GM19023 (cell line): Measurements from ENCODE around the gene SNAP25.
A peak's percentile ranks its signal among the peaks of the same experiment; 100 is the strongest.

ENCODE experiments used
- ATAC-seq: cut with Tn5 transposase; IDR thresholded peaks from one replicate; pipeline ENCODE4 v1.9.1; 2021; ENCODE audit warnings: mild to moderate bottlenecking, moderate library complexity; ENCODE audit not compliant: unreplicated experiment

The SNAP25 gene

DNA sequence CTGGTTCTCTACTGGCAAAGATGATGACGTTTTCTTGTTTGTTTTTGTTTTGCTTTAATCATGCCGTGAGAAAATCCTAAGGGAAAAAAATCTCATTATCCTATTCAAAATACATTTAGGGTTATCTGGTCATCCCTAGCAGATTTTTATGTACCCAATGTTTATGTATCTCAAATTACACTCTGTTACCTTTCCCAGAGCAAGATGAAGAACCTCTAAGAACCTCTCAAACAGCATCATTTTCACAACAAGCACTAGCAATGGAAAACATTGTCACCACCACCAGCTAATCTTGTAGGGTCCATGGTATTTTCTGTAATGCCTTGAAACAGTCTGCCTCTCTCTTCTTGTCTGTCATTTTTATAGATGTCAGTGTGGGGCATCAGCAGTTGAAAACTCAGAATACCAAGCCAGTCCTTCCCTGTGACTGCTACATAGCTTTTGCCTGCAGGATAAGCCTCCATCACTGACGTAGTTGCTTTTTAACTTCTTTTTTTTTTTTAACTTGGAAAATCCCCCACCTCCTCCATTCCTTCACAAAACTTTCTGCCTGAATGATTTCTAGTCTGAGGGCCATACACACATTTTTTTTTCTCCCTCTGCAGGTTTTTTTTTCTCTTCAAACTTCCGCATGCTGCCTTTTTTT lies 2.4 kb upstream of the SNAP25 start:
- no peak for ATAC-seq

DNA sequence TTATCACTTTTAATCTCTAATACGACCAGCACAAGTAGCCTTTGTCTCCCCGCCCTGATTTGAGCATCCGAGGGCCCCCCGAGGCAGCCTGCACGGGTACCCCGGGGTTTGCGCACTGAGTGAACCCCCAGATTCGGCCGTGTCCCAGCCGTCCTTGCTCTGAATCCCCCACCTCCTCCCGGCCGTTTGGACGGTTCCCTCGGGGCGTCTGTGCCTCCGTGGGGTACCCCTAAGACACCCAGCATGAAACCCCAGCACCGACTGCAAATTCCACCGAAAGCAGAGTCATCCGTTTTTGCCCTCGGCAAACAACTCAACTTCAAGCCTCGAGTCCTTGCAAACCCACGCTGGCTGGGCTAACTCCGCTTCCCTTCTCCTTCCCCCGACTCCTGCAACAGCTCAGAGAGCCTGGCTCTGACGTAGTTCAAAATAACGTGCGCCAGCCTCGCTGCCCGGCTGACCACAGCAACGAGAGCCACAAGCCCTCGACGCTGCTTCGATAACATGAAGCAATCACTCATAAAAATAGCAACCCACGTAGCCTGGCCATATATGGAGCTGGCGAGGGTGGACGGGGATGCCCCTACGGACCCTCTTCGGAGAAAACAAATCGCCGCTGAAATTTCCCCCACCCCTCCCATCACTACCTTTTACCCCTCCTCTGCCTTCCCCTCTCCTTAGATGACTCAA lies 764 bp upstream of the SNAP25 start:
- no peak for ATAC-seq

DNA sequence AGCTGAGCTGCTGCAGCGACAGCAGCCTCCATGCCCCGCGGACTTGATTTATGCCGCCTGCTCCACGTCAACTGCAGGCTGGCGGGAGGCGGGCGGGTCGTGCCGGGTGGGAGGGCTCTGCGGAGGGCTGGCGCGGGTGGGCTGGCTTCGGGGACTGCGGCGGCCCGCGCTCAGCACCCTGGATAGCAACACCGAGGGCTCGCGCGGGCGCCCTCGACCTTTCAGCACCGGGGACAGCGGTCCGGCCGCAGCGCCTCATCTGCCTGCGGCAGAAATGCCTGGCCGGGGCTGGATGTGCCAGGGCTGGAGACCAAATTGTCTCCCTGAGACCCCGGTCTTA lies 792 bp downstream of the SNAP25 start:
- peak; percentile 66 for ATAC-seq

DNA sequence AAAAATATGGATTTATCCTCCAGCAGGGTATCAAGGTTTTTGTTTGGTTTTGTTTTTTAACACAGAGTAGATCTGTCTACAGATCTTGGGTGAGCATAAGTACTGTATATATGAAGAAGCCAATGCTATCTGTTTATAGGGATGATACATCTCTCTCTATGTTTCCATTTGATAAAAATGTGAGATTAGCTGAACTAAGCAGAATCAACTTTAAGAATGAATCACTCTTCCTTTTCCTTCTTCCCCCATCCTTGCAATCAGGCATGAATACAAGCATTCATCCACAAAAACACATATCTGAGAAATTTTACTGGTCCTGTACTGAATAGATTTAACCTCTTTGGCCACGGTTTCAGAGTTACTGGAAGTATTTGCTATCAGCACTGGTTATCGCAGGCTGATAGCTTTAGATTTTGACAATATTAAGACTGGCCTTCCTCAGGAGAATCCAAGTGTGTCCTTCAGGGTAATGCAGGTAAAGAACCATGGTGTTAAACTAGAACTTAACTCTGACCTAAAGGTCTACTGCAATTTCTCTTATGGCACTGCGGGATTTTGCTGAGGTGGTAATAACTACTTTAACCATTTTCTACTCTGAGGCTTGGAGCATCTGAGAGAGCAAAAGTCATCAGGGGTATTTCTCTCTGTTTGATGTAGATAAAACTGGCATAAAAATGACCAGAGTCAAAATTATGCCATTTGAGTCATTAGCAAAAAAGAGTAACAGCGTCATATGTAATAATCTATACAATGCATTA lies 1.5 kb downstream of the SNAP25 start:
- no peak for ATAC-seq

DNA sequence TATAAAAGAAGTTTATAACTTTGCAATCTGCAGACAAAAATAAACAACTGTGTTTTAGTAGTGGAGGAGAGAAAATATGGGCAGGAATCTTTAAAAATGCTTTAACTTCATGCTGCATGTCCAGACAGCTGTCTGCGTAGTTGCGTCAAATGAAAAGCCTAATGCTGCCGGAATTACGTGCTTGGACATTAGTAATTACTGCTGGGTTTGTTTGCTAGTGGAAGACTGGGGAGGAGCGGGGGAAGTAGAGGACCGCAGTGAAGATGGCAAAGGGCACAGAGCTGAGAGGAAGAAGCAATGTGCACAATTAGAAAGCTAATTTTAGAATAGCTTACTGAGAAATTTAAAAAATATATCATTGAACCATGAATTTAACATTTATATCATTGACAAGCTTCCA lies 2.4 kb downstream of the SNAP25 start:
- no peak for ATAC-seq

DNA sequence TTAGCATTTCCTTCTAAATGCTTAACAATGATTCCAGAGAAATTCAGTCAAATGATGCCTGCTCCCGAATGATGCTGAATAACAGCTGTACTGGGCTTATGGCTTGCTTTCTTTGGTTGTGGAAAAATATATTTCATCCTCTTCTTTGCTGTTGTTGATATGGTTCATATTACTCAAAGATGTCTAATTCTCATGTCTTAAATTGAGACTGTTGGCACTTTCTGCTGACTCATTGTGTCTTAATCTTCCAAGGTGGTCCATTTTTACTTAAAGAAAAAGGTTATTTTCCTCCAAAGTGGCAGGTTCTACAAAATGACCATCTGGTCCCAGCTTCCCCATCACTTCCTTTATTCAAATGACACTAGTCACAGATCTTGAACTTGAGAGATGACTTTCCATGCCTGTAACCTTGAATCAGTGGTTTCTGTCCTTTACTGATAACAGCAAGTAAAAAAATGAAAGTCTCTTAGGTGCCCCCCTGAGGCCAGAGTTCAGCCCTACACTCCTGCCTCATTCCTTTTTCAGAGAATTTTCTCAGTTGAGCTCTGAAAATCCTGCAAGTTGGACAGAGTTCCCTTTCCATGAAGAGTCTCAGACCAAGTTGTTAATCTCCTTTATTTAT lies 6.9 kb downstream of the SNAP25 start:
- ATAC-seq: no peak

DNA sequence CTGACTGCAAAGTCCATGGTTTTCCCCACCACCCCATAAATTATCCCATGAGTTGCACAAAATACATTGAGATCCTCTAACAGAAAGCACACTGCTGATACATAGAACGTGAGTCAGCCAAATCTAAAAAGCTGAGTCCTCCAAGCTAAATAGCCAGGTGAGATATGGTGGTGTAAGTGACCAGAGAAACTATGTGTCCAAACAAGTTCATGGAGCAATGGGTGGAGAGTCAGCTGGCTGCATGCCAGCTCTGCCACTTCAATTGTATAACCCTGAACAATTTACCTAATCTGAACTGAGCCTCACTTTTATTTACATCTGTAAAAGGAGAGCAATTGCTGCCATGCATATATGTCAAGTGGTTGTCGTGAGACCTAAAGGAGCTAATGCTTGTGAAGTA lies 9.7 kb downstream of the SNAP25 start:
- no peak for ATAC-seq

DNA sequence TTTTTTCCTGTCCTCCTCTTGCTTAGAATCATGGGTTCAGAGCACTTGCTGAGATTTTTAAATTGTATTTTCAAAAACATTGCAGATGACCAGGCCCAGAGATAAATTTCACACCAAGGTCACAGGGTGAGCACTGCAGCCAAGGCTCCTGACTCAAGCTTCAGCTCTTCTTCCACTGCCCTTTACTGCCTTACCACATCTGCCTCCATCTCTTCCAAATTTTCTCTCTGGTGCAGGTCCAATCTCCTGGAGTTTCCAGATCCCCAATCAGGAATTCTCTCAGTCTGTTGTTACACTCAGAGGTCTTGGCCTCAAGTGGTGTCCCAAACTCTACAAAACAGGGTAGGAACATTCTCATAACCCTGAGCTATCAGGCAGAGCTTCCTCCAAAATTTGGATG lies 12.7 kb downstream of the SNAP25 start:
- no peak for ATAC-seq

DNA sequence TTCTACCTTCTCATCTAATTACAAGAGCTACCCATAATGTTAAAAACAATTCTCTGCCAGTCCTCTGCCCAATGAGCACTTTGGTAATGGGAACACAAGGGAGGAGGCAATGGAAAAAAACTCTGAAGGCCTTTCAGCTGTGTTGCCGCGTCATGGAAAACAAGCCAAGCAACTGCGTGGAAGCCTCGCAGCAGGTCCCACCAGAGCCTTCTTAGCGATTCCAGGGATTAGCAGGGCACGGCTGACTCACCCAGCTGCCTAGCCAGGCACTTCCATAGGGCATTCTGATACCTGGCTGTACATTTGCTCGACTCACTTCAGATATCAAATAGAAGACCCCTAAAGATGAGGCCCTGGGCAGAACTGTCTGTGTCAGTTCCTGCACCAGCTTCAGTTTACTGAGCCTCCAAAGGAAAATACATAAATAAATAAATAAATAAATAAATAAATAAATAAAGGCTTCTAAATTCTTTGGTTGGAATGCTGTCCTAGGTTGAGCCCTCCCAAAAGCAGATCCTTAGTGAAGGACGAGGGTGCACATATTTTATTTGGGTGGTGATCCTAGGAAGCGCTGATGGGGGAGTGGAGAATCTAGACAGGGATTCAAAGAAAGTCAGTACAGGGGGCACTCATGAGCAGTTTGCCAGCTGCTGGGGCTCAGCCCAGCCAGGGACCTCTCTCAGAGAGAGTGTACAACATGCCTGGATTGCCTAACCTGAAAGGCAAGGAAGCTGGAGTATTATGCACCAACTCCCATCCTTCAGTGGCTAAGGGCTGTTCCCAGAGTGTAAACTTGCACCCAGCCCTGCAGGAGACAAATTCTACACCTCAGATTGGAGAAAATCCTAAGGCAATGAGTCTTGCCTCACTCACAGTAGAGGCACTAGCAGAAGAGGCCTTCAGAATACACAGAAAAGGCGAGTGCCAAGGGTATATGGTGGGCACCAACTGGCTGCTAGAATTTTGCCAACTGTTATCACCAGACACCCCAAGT lies 18.2 kb downstream of the SNAP25 start:
- no peak for ATAC-seq

DNA sequence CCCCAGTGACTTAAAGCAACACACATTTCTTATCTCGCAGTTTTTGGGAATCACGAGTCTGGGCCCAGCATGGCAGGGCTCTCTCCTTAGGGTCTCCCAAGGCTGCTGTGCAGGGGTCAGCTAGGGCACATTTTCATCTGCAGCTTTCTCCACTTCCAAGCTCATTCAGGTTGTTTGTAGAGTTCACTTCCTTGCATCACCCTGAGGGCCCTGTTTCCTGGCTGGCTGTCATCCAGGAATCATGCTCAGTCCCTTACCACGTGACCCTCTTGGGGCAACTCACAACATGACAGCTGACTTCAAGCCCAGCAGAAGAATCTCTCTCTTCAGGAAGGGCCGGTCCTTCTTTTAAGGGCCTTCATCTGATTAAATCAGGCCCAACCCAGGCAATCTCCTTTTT lies 21.3 kb downstream of the SNAP25 start:
- ATAC-seq: no peak

DNA sequence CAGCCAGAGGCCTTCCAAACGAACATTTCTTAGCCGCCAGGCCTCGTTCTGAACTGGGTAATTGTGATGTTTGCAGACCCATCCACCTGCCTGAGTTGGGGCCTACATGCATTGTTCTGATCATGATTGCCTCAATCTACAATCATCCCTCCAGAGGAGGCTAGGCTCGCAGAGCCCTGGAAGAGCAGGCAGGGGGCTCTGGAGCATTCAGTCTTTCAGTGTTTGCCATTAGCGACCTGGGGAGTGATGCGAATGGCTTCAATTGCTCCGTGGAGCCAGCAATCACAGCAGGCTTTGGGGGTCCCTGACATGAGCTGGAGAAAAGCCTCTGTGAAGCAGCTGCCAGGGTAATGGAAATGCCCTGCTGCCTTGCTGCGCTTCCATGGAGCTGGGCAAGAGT lies 22.0 kb downstream of the SNAP25 start:
- no peak for ATAC-seq

DNA sequence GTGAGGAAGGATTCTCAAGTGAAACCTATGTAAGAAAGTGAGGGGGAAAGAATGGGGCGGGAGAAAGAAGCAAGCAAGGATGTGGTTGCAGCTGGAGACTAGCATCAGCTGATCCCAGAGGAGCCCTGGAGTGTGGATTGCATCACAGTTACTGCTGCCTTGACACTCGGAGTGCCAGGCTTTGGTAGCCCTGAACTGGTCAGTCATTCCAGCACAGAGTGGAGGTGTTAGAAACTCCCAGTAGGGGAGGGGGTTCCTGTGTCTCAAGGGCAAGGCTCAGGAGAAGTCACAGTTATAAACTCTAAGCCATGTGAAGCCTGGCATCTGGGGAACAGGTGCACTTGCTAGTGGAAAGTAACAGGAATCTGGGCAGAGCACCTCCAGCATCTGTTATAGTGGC lies 23.5 kb downstream of the SNAP25 start:
- no peak for ATAC-seq

DNA sequence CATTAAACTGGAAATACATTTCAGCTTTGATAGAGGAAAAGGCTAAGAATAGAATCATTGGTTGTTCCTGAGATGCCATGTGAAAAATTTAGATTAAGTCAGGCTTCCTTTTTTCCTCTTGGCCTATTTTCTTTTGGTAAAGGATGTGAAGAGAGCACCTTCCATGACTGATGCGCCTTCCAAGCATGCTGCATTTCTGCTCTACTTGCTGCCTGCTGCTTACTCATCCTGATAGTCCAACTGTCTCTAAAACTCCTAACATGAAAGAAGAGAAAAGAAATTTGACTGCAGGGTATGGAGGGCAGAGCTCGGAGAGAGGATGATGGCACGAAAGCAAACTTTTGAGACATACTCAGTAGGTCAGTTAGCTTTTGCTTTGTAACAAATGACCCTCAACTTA lies 28.8 kb downstream of the SNAP25 start:
- no peak for ATAC-seq

DNA sequence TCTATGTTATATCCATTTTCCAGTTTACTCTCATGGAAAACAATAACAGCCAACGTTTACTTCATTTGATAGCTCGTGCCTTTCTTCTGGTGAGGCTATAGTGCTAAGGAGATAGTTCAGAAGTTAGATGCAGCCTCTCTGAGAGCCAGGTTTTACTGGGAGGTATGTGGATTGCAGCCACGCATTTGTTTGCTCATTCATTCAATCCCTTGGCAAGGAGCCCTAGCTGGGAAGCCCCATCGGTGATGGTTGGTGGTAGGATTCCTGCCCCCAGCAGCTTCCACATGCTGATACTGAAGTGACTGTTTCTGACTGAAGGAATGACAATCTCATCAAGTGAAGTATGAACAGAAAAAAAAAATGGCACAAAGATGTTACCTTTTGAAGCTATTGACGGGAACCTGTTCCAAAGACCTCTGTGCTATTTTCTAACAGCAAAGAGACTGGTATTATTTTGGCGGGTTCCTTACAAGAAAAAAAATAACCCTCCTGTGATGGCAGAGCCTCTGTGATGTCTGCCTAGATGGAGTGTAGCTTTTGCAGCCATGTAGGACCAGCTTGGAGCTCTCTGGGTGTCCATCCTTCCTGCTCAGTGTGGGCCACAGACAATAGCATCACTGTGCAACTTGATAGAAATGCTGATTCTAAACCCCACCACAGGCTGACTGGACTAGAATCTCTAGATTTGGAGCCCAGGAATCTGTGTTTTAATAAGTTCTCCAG lies 30.6 kb downstream of the SNAP25 start:
- ATAC-seq: no peak

DNA sequence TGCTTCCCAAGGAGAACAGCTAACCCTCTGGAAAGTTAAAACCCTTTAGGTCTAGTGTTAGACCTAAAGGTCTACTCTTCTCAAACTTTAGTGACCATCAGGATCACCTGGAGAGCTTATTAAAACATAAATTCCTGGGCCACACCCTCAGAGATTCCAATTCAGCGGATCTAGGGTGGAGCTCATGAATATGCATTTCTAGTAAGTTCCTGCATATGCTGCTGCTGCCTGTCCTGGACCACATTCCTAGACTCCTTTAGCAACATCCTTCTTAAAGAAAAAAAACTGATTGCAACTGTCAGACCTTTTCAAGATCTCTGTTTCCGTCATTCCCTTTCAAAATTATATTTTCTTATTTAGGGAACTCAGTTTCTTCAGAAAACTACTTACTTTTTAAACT lies 31.2 kb downstream of the SNAP25 start:
- ATAC-seq: no peak

DNA sequence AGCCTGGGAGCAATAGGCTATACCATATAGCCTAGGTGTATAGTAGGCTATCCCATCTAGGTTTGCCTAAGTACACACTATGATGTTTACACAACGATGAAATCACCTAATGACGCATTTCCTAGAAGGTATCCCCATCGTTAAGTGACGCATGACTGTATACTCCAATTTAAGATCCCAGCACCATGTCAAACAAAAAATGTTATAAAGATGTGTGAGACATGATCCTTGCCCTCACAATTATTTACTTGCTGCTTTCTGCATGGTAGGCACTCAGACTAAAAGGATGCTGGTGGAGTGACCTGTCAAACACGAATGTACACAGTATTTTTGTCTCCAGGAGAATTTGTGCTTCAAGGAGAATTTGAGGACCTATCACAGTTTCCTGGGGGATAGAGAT lies 32.3 kb downstream of the SNAP25 start:
- no peak for ATAC-seq

DNA sequence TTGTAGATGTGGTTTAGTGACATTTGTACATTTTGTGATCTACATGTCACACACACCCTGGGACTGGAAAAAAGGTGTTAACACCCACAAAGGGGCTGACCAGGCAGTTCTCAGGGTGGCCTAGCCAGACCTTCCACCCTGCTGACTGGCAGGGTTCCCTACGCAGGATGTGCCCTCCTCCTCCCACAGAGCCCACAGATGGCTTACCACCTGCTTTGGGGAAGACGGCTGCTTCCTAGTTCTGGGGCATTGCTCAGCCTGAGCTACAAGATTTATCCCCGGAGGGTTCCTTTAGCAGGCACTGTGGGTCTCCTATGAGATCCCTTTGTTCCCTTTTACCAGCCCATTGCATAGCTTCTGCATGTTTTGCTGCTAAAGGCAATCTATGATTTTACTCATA lies 35.1 kb downstream of the SNAP25 start:
- ATAC-seq: no peak

DNA sequence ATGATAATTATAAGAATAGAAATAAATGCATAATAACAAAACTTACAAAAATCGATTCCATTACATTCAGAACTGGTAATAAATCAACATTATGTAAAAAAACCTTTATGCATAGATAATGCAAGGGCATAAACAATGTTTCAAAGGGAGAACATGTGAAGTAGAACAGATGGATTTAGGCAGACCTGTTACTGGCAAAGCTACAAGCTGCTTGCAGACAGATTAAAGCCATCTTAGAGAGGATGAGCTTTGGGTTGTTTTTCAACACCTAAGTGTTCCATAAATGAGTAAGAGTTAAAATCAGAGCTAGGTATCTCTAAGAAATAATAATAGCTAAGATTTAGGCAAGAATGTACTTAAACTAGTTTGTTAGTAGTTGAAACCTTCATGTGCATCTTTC lies 37.2 kb downstream of the SNAP25 start:
- ATAC-seq: no peak

DNA sequence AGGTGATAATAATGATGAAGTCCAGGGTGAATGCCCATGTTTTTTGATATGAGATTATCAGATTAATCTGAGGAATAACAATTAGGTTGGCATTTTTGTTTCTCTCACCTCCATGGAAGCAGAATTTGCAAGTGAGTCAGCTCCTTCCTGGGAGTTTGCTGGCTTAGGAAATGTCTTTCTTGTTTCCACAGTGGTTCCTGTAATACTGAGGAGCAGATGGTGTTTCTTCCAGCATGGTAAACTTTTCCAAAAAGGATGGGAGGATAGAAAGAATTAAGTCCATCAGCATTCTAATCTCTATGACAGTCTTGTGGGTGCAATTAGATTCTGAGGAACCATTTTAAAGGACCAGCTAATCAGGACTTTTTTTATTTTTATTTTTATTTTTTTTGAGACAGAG lies 40.5 kb downstream of the SNAP25 start:
- ATAC-seq: no peak

DNA sequence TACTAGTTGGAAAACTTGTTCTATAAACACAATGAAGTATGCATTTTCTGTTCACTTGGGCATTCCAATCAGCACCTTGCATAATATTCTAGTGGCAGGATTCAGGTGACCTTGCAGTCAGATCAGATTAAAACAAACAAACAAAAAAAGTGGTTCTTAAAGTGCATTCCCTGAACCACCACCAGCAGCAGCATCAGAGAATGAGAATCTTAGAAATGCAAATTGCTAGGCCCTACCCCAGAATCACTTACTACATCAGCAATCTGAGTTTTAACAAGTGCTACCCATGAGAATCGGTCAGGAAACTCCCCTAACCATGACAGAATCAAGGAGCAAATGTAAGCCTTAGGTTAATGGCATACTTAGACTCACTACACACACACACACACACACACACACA lies 41.7 kb downstream of the SNAP25 start:
- ATAC-seq: no peak
